ENCODE data around the gene CALR3. TPM values are rescaled to one million over a fixed set of nuclear protein-coding genes. Genes with fewer than 3 reads are reported as not detected.

Gene CALR3
- total RNA-seq, 4 donors from 2014 or later, result not detected

- DNase-seq, result no peak
- Histone ChIP-seq H3K27ac (no peak overlapping the region), H3K4me3 (no peak overlapping the region), H3K27me3 (no peaks in the 10 kb centered on the region), H3K9me3 (no peaks in the 10 kb centered on the region), H3K4me1 (peaks cover 5 to 18% (median 14%) of the 10 kb centered on the region in 4 donors), H3K36me3 (peaks cover 0 to 44% (median 19%) of the 10 kb centered on the region in 4 donors)
- in situ Hi-C loops (cut with MboI; ENCODE audit: low pct_ligation_motif_present in 1 of 4, low pct_unique_long_range_greater_than_20kb in 1 of 4, low sequenced_read_pairs in 3 of 4), result no loop called here
- intact Hi-C loops (cut with DNase I; ENCODE audit: low total_unique reads), result no loop called here
- WGBS, 2 donors (ENCODE audit: low coverage in 1 of 2), result 94% methylated on average over 8 of the region's 9 CpGs; no CpG with 5 or more reads in 1 of the 2 donors
- TF ChIP-seq, protein P1, sequence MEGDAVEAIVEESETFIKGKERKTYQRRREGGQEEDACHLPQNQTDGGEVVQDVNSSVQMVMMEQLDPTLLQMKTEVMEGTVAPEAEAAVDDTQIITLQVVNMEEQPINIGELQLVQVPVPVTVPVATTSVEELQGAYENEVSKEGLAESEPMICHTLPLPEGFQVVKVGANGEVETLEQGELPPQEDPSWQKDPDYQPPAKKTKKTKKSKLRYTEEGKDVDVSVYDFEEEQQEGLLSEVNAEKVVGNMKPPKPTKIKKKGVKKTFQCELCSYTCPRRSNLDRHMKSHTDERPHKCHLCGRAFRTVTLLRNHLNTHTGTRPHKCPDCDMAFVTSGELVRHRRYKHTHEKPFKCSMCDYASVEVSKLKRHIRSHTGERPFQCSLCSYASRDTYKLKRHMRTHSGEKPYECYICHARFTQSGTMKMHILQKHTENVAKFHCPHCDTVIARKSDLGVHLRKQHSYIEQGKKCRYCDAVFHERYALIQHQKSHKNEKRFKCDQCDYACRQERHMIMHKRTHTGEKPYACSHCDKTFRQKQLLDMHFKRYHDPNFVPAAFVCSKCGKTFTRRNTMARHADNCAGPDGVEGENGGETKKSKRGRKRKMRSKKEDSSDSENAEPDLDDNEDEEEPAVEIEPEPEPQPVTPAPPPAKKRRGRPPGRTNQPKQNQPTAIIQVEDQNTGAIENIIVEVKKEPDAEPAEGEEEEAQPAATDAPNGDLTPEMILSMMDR (IDR thresholded peaks at IDR 0.05), result no peak
- TF ChIP-seq POLR2AphosphoS5 (IDR thresholded peaks at IDR 0.05) (no peak), EP300 (IDR thresholded peaks at IDR 0.05; ENCODE audit: low read depth) (no peak), POLR2A (IDR thresholded peaks at IDR 0.05) (no peak)
Observed at GRCh38 chr19:16536130-16536529, 40.2 kb upstream of the CALR3 start.

DNA sequence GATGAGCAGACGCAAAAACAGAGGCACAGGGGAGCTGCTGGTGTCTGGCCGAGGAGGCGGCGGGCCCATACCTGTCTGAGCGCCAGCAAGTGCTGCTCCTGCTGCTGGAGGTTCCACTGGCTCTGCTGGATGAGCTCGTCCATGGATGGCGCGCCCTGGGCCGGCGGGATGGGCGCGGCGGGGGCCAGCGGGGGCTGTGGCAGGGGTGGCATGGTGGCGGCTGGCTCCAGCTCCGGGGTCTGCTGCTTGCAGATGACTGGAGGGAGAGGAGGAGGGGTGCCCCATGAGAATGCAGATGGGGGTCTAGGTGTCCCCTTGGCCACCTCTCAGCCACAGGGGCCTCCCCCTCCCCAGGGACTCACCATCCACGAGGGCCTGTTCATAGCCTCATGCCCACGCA lies 39.4 kb upstream of the CALR3 start:
- WGBS, 2 donors (ENCODE audit: low coverage in 1 of 2), result 94% methylated on average over 16 of the region's 18 CpGs; no CpG with 5 or more reads in 1 of the 2 donors
- H3K27me3 ChIP-seq, result no peaks in the 10 kb centered on the region
- intact Hi-C loops (cut with DNase I; ENCODE audit: low total_unique reads) (no loop called here), in situ Hi-C loops (cut with MboI; ENCODE audit: low pct_ligation_motif_present in 1 of 4, low pct_unique_long_range_greater_than_20kb in 1 of 4, low sequenced_read_pairs in 3 of 4) (no loop called here)
- no peak for TF ChIP-seq POLR2AphosphoS5 (IDR thresholded peaks at IDR 0.05)
- TF ChIP-seq EP300 (IDR thresholded peaks at IDR 0.05; ENCODE audit: low read depth), result no peak
- no peak for TF ChIP-seq POLR2A (IDR thresholded peaks at IDR 0.05)
- TF ChIP-seq, protein P1 (IDR thresholded peaks at IDR 0.05), result no peak
- no peaks in the 10 kb centered on the region for H3K9me3 ChIP-seq
- peaks cover 0 to 52% (median 25%) of the 10 kb centered on the region in 4 donors for H3K36me3 ChIP-seq
- H3K27ac ChIP-seq, result no peak overlapping the region
- peaks cover 0 to 11% (median 7%) of the 10 kb centered on the region in 4 donors for H3K4me1 ChIP-seq
- no peak for DNase-seq
- H3K4me3 ChIP-seq, result no peak overlapping the region

DNA sequence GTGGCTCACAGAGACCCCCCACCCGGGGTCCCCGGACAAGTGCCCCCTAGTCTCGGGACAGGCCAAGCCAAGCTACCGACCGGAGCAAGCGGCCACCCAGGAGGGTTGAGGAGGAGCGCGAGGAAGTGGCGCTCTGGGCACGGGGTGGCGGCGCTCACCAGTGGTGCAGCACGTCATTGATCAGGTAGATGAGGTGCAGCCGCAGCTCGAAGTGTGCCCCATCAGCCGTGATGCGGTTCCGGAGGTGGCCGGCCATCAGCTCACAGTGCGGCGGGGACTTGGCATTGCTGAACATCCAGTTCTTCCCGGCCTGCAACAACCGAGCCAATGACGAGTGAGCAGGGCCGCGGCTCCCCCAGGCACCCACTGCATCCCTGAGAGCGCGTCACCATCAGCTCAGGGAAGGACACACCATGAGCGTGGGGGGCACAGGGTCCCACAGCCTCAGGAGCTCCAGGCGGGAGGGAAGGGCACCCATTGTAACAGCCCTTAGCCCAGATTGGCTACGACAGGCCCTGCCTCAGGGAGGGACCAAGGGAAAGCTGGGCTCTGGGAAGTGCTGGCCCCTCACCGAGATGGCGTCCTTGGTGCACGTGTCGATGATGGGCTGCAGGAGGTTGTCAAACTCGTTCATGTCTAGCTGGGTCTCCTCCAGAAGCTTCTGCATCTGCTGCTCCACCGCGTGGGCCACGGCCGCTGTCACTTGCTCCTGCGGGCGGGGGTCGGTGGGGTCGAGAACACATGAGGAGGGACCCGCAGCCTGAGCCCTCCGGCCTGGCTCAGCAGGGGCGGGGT lies 36.7 kb upstream of the CALR3 start:
- Histone ChIP-seq H3K4me3 (no peak overlapping the region), H3K4me1 (no peaks in the 10 kb centered on the region), H3K27ac (no peak overlapping the region), H3K27me3 (no peaks in the 10 kb centered on the region), H3K36me3 (peaks cover 0 to 68% (median 36%) of the 10 kb centered on the region in 4 donors), H3K9me3 (no peaks in the 10 kb centered on the region)
- in situ Hi-C loops (cut with MboI; ENCODE audit: low pct_ligation_motif_present in 1 of 4, low pct_unique_long_range_greater_than_20kb in 1 of 4, low sequenced_read_pairs in 3 of 4), result no loop called here
- TF ChIP-seq, protein P1 (IDR thresholded peaks at IDR 0.05), result no peak
- TF ChIP-seq POLR2A (IDR thresholded peaks at IDR 0.05) (no peak), EP300 (IDR thresholded peaks at IDR 0.05; ENCODE audit: low read depth) (no peak), POLR2AphosphoS5 (IDR thresholded peaks at IDR 0.05) (no peak)
- DNase-seq, result no peak
- intact Hi-C loops (cut with DNase I; ENCODE audit: low total_unique reads), result no loop called here
- WGBS, 2 donors (ENCODE audit: low coverage in 1 of 2), result 91% methylated on average over 41 of the region's 47 CpGs; no CpG with 5 or more reads in 1 of the 2 donors

- DNase-seq, result no peak
- TF ChIP-seq POLR2A (IDR thresholded peaks at IDR 0.05) (no peak), EP300 (IDR thresholded peaks at IDR 0.05; ENCODE audit: low read depth) (no peak), POLR2AphosphoS5 (IDR thresholded peaks at IDR 0.05) (no peak)
- TF ChIP-seq, protein P1 (IDR thresholded peaks at IDR 0.05), result no peak
- Histone ChIP-seq H3K27ac (no peak overlapping the region), H3K4me1 (no peaks in the 10 kb centered on the region), H3K4me3 (no peak overlapping the region), H3K27me3 (no peaks in the 10 kb centered on the region), H3K9me3 (no peaks in the 10 kb centered on the region), H3K36me3 (peaks cover 0 to 80% (median 42%) of the 10 kb centered on the region in 4 donors)
- in situ Hi-C loops (cut with MboI; ENCODE audit: low pct_ligation_motif_present in 1 of 4, low pct_unique_long_range_greater_than_20kb in 1 of 4, low sequenced_read_pairs in 3 of 4) (no loop called here), intact Hi-C loops (cut with DNase I; ENCODE audit: low total_unique reads) (no loop called here)
- WGBS, 2 donors (ENCODE audit: low coverage in 1 of 2), result 91 to 100% methylated on average over 1 to 12 of the region's 12 CpGs
Observed at GRCh38 chr19:16531380-16531669, 35.4 kb upstream of the CALR3 start.

All from transverse colon (tissue), 4 donors.